GM12878 (cell line): ENCODE data around the gene ZNF227. TPM values are rescaled to one million over a fixed set of nuclear protein-coding genes. Genes with fewer than 3 reads are reported as not detected.
"Not testable (repeated sequence)": the region's sequence is repeated elsewhere in the genome, so short reads cannot be mapped to it uniquely, and the experiment has no call there.

Experiments
- ATAC-seq: fragments of 200-7000 bp; cut with Tn5 transposase; 3 replicates; pipeline ENCODE4 v1.9.1; 2020; ENCODE audit warnings: mild to moderate bottlenecking, moderate library complexity
- BruUV-seq: library from RNA; stranded (reverse); fragments of 400-500 nt; replicated peaks from 2 replicates; lab custom pipeline; 2021; lab: Mats Ljungman, UMichigan
- CTCF ChIA-PET: fragments of 300-600 bp; sonication (Branson Sonifier 250); formaldehyde crosslinking; extraction: SDS; loops from one replicate; lab custom pipeline; 2021; ENCODE audit warnings: inconsistent platforms; lab: Yijun Ruan, JAX
- POLR2A ChIA-PET: fragments of 350-600 bp; formaldehyde crosslinking; extraction: SDS; loops from one replicate; lab custom pipeline; 2021; ENCODE audit warnings: inconsistent platforms; lab: Charles Lee
- RAD21 ChIA-PET: fragments of 300-600 bp; sonication (Branson Sonifier 250); formaldehyde crosslinking; loops from one replicate; lab custom pipeline; 2023; ENCODE audit warnings: antibody characterized with exemption; ENCODE audit not compliant: unreplicated experiment; lab: Charles Lee
- SMC1A ChIA-PET: fragments of 300-600 bp; sonication (Branson Sonifier 250); formaldehyde crosslinking; loops from one replicate; lab custom pipeline; 2023; ENCODE audit not compliant: unreplicated experiment, uncharacterized antibody; lab: Charles Lee
- DNase-seq: peaks from one replicate; pipeline ENCODE4 v3.0.0-alpha.2; 2011; ENCODE audit warnings: low read depth, low spot score
- FAIRE-seq: peaks from 3 replicates; lab custom pipeline; 2011; peaks lifted over from hg19 to GRCh38; lab: Jason Lieb, UNC
- H2AFZ ChIP-seq: 2 replicates; pipeline ENCODE4 v1.6.0; 2011; ENCODE audit warnings: low read depth, low read length, control low read depth; ENCODE audit not compliant: control insufficient read depth
- H3K27ac ChIP-seq: 2 replicates; pipeline ENCODE4 v1.5.1; 2011; ENCODE audit warnings: control low read depth; ENCODE audit not compliant: control insufficient read depth, insufficient read depth
- H3K27me3 ChIP-seq, 2 experiments: replicated peaks in 1 of 2; 2 replicates each; pipeline versions ENCODE4 v1.6.0 to v1.6.1; 2011; ENCODE audit warnings: low read length in 1 of 2; ENCODE audit not compliant: control insufficient read depth in 2 of 2, insufficient read depth in 2 of 2
- H3K36me3 ChIP-seq, 2 experiments: 2 replicates each; pipeline ENCODE4 v1.5.1; 2011; ENCODE audit warnings: low read length in 1 of 2; ENCODE audit not compliant: control insufficient read depth in 2 of 2, insufficient read depth in 2 of 2
- H3K4me1 ChIP-seq: 2 replicates; pipeline ENCODE4 v1.6.1; 2011; ENCODE audit warnings: mild to moderate bottlenecking, low read length, moderate library complexity, mixed read lengths; ENCODE audit not compliant: control insufficient read depth, insufficient read depth
- H3K4me2 ChIP-seq: 2 replicates; pipeline ENCODE4 v1.6.0; 2011; ENCODE audit warnings: control low read depth; ENCODE audit not compliant: control insufficient read depth, insufficient read depth
- H3K4me3 ChIP-seq: fragments of 200-600 bp; sonication (generic); 2 replicates; pipeline ENCODE4 v1.5.1; 2016
- H3K79me2 ChIP-seq: 2 replicates; pipeline ENCODE4 v1.6.0; 2011; ENCODE audit warnings: low read length; ENCODE audit not compliant: control insufficient read depth, insufficient read depth
- H3K9ac ChIP-seq: 2 replicates; pipeline ENCODE4 v1.8.0; 2011; ENCODE audit warnings: low read length, control low read depth, mixed read lengths; ENCODE audit not compliant: control insufficient read depth, insufficient read depth
- H3K9me3 ChIP-seq: replicated peaks from 3 replicates; pipeline ENCODE4 v1.5.1; 2011; ENCODE audit warnings: mild to moderate bottlenecking, low read length; ENCODE audit not compliant: control insufficient read depth, insufficient read depth
- H4K20me1 ChIP-seq: 2 replicates; pipeline ENCODE4 v1.6.0; 2011; ENCODE audit not compliant: control insufficient read depth, insufficient read depth
- ETV6 ChIP-seq, 2 experiments: fragments of 450-650 bp in 1 of 2; IDR thresholded peaks in 1 of 2; conservative IDR thresholded peaks in 1 of 2; 2 replicates each; pipeline ENCODE4 v1.6.1; 2014; ENCODE audit warnings: antibody characterized with exemption in 1 of 2, borderline replicate concordance in 1 of 2, low read depth in 1 of 2, mild to moderate bottlenecking in 1 of 2, moderate library complexity in 1 of 2
- GABPA ChIP-seq: IDR thresholded peaks from 2 replicates; pipeline ENCODE4 v1.6.1; 2014; ENCODE audit warnings: antibody characterized with exemption, low read depth, mild to moderate bottlenecking, inconsistent platforms
- HDAC2 ChIP-seq: fragments of 200-600 bp; sonication (generic); IDR thresholded peaks from 2 replicates; pipeline ENCODE4 v1.6.1; 2017
- MXI1 ChIP-seq: fragments of 150-350 bp; IDR thresholded peaks from 2 replicates; pipeline ENCODE4 v1.6.1; 2011; ENCODE audit warnings: low read depth, mild to moderate bottlenecking, inconsistent platforms, low read length, improper control_type of control experiment
- PKNOX1 ChIP-seq: fragments of 450-650 bp; IDR thresholded peaks from 2 replicates; pipeline ENCODE4 v1.6.1; 2016; ENCODE audit warnings: mild to moderate bottlenecking
- ZBTB4 ChIP-seq: fragments of 450-650 bp; formaldehyde crosslinking; IDR thresholded peaks from 2 replicates; pipeline ENCODE4 v1.4.0; 2022; ENCODE audit warnings: mild to moderate bottlenecking, moderate library complexity
- ZNF207 ChIP-seq: fragments of 450-650 bp; IDR thresholded peaks from 2 replicates; pipeline ENCODE4 v1.6.1; 2014; ENCODE audit warnings: antibody characterized with exemption, mild to moderate bottlenecking, borderline replicate concordance
- WGBS: methylation state at CpG from one replicate; pipeline ENCODE4 v1.1.6; 2016; ENCODE audit warnings: low lambda C conversion rate; ENCODE audit not compliant: insufficient replicate concordance, insufficient coverage; ENCODE audit errors: missing lambda C conversion rate; 5-methylcytosine and 5-hydroxymethylcytosine counted together
- in situ Hi-C: fragments of 300-500 bp; cut with MboI; formaldehyde crosslinking; loops from 9 replicates; pipeline ENCODE4 v1.14.3; 2018; ENCODE audit warnings: mixed read lengths
- intact Hi-C: fragments of 100-400 bp; cut with micrococcal nuclease; formaldehyde crosslinking; loops from one replicate; pipeline ENCODE4 v1.14.2; 2022; ENCODE audit not compliant: unreplicated experiment
- polyA plus RNA-seq, 11 experiments: library from polyadenylated mRNA; depleted of rRNA in 4 of 11; unstranded in 6 of 11; stranded (reverse) in 5 of 11; fragments of >200 nt; fragmentation: Nextera tagmentation in 4 of 11; fragmentation: Illumina TruSeq in 1 of 11; extraction: Ambion mirVana in 4 of 11; extraction: Trizol in 1 of 11; gene quantifications; 1 replicate in 1 of 11; 2 replicates in 10 of 11; pipeline versions ENCODE4 v1.2.1 to v1.2.3, GENCODE V29; 2011 to 2016; ENCODE audit warnings: inconsistent platforms in 2 of 11, missing spikeins in 2 of 11, low read depth in 1 of 11
- total RNA-seq, 4 experiments: library from RNA; depleted of rRNA in 3 of 4; stranded (reverse); fragments of >200 nt in 3 of 4; fragmentation: Illumina TruSeq in 1 of 4; extraction: Trizol in 1 of 4; gene quantifications; 2 replicates each; pipeline versions ENCODE4 v1.2.1 to v1.2.3, GENCODE V29; 2013 to 2021

The ZNF227 gene
- total and polyA plus RNA-seq, 10 of the 15 experiments (the other 5 are each of a cell fraction or from before 2014, with no cell fraction given) = 4.3 to 22.9 (median 13.0) TPM

DNA sequence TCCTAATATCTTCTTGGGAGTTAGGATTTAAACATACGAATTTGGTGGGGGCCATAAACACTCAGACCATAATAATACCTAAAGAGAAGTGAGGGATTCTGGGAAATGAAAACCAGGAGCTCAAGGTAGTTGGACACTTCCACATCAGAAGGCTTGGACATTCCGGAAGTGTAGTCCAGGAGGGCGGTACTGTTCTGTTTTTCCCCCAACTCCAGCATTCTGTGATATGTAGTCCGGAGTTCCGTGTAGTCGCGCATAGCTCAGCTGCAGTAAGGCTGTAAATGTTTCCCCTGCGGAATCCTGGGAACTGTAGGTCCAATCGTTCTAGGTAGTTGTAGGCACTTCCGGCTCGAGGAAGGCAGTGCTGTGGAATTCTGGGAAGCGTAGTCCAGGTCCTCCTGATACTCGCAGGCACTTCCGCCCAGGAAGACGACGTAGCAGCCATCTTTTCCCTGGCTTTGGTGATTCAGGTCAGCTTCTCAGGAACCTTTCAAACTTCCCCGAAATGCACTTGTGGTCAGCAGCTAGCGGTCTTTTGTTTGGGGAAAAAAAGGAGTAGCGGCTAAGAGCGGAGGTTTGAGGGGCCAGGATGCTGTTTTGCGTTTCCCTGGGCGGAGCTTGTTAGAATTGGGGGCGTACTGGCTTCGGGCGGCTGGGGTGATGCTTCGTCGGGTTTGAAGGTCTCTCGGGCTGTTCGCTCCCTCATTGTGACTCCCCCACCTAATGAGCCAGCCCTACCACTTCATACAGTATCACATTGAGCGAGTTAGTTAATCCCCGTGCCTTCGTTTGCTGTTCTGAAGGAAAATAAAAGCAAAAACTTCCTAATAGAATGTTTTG lies 47.4 kb upstream of the ZNF227 start, which contains the start of gene ZNF226 (continued):
- peak in 1 of 2 experiments; percentile 17; a peak in 1 of 4 replicates for TF ChIP-seq ETV6 (conservative IDR thresholded peaks at IDR 0.05 in 1 of 2, IDR thresholded peaks at IDR 0.05 in 1 of 2; ENCODE audit: borderline replicate concordance in 1 of 2, low read depth in 1 of 2)

DNA sequence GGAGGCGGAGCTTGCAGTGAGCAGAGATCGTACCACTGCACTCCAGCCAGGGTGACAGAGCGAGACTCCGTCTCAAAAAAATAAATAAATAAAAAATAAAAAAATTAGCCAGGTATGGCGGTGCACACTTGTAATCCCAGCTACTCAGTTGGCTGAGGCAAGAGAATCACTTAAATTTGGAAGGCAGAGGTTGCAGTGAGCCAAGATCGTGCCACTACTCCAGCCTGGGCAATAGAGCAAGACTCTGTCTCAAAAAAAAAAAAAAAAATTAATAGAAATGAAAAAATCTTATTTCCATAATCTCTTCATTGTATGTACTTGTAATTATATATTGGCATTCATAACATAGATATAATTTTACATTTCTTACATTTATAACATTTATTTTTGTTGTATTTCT lies 41.7 kb upstream of the ZNF227 start:
- BruUV-seq, CTCF ChIA-PET, DNase-seq, in situ Hi-C loops, H3K9ac ChIP-seq, SMC1A ChIA-PET, FAIRE-seq, H4K20me1 ChIP-seq, H3K79me2 ChIP-seq, H3K4me3 ChIP-seq, H3K4me2 ChIP-seq, H3K27me3 ChIP-seq, ATAC-seq, H2AFZ ChIP-seq, RAD21 ChIA-PET, intact Hi-C loops, H3K27ac ChIP-seq, H3K4me1 ChIP-seq: not testable (repeated sequence)
- Histone ChIP-seq H3K9me3 (peaks cover 23% of the 10 kb centered on the region), H3K36me3 (peaks cover 5 to 43% of the 10 kb centered on the region in 2 experiments)
- POLR2A ChIA-PET = interaction anchor here (1.1 kb wide), 1 partner anchor 92 kb away, joined by 6 read pairs; no protein-coding TSS in a partner anchor
- 86% methylated on average over 6 of the region's 6 CpGs for WGBS

- no peak overlapping the region for H3K9ac ChIP-seq
- H3K4me2 ChIP-seq = no peak overlapping the region
- H4K20me1 ChIP-seq = no peaks in the 10 kb centered on the region
- DNase-seq (no peak), FAIRE-seq (no peak), ATAC-seq (no peak)
- ChIA-PET RAD21 (no interaction called here), SMC1A (no interaction called here), CTCF (interaction anchor here (1.0 kb wide), 1 partner anchor 12 kb away, joined by 3 read pairs; the partner anchor contains the start of gene ZNF226), POLR2A (no interaction called here)
- TF ChIP-seq ZBTB4 (no peak), PKNOX1 (no peak), GABPA (no peak), MXI1 (no peak), ZNF207 (no peak), HDAC2 (no peak)
- H3K36me3 ChIP-seq = peaks cover 7 to 39% of the 10 kb centered on the region in 2 experiments
- H3K9me3 ChIP-seq = peaks cover 22% of the 10 kb centered on the region
- H3K4me3 ChIP-seq = no peak overlapping the region
- in situ Hi-C loops (no loop called here), intact Hi-C loops (no loop called here)
- no peak overlapping the region for H3K27ac ChIP-seq
- BruUV-seq = no TSS peak
- no peaks in the 10 kb centered on the region for H3K79me2 ChIP-seq
- 100% methylated on average over 3 of the region's 3 CpGs for WGBS
- no peak overlapping the region for H2AFZ ChIP-seq
- H3K4me1 ChIP-seq = no peaks in the 10 kb centered on the region
- no peaks in the 10 kb centered on the region for H3K27me3 ChIP-seq
Observed at GRCh38 chr19:44176590-44176989, 35.7 kb upstream of the ZNF227 start.
